Measurements from ENCODE around the gene MED13.

DNA sequence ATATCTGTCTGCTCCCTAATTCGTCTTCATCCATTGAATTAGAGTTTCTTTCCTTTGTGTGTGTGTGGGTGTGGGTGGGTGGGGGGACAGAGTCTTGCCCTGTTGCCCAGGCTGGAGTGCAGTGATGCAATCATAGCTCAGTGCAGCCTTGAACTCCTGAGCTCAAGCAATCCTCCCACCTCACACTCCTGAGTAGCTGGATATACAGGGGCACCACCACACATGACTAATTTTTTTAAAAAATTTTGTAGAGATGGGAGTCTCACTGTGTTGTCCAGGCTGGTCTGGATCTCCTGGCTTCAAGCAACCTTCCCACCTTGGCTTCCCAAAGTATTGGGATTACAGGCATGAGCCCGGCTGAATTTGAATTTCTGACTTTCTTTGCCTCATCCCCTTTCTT lies 34.5 kb upstream of the MED13 start:
- TF ChIP-seq, protein P1, sequence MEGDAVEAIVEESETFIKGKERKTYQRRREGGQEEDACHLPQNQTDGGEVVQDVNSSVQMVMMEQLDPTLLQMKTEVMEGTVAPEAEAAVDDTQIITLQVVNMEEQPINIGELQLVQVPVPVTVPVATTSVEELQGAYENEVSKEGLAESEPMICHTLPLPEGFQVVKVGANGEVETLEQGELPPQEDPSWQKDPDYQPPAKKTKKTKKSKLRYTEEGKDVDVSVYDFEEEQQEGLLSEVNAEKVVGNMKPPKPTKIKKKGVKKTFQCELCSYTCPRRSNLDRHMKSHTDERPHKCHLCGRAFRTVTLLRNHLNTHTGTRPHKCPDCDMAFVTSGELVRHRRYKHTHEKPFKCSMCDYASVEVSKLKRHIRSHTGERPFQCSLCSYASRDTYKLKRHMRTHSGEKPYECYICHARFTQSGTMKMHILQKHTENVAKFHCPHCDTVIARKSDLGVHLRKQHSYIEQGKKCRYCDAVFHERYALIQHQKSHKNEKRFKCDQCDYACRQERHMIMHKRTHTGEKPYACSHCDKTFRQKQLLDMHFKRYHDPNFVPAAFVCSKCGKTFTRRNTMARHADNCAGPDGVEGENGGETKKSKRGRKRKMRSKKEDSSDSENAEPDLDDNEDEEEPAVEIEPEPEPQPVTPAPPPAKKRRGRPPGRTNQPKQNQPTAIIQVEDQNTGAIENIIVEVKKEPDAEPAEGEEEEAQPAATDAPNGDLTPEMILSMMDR (IDR thresholded peaks at IDR 0.05; ENCODE audit: low read depth, low read length), result no peak
- TF ChIP-seq MYC (IDR thresholded peaks at IDR 0.05; ENCODE audit: low read depth, low read length), result no peak
- TF ChIP-seq, protein P2, sequence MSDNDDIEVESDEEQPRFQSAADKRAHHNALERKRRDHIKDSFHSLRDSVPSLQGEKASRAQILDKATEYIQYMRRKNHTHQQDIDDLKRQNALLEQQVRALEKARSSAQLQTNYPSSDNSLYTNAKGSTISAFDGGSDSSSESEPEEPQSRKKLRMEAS (IDR thresholded peaks at IDR 0.05; ENCODE audit: low read depth, low read length), result no peak
